Amniotic stem cell (primary cell): Measurements from ENCODE around the gene AKT1.

Experiments used
- DNase-seq: peaks from one replicate; lab custom pipeline; 2025; lab: John Stamatoyannopoulos, UW

AKT1 gene

DNA sequence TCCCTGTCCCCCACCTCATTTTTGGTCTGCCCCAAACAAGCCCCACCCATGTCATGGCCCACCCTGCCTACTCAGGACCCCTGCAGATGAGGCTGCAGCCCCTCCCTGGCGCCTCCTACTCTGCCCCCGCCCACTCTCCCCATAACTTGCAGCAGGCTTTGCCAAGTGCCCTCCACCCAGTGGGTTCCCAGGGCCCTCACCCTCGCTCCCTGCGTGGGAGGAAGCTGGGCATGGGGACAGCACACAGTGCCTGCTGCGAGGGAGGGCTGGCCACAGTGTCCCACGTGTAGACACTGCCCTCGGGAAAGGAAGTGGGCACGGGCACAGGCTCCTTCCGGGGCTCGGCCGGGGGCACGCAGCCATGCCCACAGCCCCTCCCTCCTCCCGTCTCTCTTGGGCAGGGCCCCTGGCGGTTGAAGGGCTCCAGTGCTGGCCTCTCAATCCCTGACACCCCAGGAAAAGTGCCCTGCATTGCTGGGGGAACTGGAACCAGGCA, 9.4 kb downstream of the AKT1 start:
- no peak for DNase-seq

DNA sequence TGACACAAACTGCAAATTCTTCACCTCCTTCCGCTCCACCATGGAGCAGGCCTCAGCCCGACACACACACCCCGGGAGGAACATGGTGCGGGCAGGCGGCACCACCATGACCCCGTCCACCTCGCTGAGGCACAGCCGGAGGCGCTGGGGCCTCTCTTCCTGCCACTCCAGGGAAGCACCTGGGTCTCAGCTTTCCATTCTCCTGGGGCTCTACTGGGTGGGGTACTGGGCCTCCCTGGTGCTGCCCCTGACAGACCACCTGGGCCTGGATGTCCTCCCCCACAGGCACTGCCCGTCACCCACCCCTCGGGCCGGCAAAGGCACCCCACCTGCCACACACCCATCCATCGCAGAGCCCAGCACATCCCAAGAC, 9.9 kb downstream of the AKT1 start:
- no peak for DNase-seq

DNA sequence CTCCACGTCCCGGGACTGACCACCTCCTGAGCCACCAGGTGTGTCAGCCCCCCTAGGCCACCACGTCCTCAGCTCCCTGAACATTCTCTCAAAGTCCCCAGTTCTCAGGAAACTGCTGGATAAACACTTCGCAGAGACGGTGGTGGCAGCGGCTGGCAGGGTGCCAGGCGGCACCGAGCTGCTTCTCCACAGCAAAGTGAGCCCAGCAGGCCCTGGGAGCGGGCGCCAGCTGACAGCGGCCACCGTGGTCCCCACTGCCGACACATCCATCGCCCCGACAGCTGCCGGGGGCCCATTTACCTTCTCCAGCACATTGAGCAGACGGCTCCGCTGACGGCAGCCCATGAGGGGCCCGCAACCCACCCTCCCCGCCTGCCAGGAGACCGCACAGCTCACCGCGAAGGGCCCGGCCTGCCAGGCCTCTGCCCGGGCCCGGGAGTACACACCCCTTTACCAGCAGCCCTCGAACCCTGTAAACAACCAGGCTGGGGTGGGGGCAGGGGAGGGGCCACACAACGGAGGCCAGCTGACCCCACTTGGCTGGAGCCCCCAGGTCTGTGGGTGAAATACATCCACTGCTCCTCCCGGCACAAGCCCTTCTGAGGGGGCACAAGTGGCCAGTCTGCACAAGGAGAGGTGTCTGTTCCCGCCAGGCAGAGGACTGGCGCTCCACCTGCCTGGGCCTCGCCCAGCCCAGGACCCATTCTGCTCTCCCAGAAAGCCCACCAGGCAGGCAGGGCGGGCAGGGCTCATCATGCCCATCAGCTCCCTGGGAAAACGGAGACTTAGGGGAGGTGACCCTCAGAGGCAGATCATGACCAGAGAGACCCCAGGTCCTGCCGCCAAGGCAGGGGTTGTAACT, 10.5 kb downstream of the AKT1 start:
- no peak for DNase-seq

DNA sequence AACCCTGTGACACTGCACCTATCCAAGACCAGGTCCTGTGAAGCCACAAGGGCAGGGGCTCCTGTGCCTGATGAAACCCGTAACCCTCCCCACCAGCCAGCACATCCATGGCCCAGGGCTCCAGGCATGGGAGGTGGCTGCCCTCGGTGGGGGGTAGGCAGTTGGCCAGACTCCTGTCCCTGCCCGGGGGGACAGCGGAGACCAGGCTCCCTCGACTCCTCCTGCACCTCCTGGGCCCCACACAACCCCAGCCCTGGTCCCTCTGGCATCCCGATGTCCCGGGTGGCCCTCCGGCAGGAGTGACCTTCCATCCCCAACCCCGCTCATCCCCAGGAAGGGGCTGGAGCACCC, 11.4 kb downstream of the AKT1 start:
- DNase-seq: no peak

DNA sequence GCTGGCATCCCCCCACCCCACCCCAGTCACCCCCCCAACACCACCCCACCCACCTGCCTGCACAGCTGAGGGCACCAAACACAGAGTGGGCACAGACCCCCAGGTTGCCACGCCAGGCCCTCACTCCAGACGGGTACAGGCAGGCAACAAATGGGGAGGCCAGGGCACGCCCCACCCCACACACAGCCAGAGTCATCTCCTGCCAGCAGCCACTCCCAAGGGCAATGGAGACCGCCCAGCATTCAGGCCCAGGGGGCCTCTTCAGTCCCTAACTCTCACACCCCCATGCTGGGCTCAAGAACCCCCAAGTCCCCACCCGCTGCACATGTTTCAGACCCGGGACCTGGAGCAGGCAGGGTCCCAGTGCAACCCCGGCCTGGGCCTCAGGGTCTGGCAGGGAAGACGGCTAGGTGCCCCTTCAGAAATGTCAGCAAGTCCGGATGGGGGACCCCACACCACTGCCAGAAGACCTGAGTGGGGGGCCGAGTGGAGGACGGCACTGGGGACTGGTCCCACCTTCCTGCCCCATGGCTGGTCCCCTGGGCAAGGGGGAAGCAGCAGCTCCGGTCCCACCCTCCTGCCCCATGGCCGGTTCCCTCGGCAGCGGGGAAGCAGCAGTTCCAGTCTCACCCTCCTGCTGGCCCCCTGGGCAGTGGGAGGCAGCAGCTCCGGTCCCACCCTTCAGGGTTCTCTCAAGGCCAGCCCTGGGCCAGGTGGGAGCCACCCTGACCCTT, 11.9 kb downstream of the AKT1 start:
- DNase-seq: no peak

DNA sequence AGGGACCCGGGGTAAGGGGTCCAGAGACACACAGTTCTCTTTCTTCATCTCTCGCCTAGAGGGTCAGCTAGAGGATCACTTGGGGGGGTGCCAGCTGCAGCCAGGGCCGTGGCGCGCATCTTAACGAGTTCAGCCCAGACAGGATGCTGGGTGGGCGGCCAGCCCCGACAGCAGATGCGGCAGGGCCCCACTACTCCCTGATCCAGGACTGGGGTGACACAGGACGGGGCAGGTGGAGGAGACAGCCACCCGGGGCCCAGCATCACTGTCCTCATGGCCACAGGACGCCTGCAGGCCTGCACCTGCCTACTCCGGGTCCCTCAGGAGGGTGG, 12.8 kb downstream of the AKT1 start:
- no peak for DNase-seq

DNA sequence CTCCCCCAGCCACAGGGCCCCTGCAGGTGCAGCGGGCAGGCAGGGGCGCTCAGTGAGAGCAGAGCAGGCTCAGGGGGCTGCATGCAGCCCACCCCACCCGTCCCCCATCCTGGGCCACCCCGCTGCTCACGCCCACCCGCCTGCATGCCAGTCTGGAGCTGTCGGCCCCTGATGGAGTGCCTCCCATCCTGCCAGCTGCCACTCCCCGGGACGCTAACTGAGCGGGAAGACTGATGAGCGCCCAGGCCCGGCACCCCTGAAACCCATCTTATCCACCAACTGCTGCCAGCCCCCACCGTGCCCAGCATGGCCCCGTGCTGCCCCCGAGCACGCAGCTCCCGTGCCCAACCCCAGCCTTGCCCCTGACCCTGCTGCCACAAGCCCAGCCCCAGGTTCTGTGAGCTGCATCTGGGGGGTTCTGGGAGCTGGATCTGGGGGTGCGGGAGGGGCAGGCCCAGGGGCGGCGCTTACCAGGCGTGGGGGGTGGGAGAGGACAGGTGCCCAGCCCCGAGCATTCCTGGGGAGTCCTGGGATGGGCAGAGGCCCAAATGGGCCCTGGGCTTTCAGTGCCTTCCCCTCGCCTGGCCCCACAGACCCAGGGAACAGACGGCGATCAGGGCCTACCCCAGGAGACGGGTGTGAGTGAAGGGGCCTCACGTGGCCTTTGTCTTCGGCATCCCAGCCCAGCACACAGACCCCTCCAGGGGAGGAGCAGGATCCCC, 13.3 kb downstream of the AKT1 start:
- no peak for DNase-seq

DNA sequence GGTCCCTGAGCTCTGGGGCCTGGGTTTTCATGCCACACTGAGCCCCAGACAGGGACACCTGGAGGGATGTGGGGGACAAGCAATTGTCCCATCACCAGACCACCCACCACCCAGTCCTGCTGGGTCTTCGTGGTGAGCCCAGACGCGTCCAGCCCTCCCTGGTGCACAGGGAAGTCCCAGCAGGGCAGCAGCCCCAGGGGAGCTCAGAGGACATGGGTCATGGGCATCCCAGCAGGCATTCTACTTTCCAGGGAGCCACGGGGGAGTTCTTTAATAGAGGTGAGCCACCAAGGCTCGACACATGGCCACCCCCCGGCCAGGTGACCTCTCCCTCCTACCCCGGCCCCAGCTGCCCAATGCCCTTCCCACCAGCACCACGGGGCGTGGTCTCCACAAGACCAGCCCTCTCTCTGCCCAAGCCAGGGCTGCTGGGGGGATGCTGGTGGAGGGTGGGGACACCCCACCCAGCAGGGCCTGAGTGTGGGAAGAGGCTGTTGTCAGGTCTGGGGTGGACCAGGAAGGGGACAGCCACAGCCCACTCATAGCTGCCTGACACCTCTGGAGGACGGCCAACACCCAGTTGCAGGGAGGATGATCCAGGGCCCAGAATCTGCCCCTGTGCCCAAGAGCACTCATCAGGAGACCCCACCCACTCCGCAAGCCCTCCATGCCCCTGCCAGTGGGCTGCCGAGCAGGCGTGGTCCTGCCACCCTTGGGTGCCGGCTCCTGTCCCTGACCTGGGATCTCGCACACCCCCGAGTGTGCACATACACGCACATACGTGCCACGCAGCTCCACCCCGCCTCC, 14.1 kb downstream of the AKT1 start:
- no peak for DNase-seq

DNA sequence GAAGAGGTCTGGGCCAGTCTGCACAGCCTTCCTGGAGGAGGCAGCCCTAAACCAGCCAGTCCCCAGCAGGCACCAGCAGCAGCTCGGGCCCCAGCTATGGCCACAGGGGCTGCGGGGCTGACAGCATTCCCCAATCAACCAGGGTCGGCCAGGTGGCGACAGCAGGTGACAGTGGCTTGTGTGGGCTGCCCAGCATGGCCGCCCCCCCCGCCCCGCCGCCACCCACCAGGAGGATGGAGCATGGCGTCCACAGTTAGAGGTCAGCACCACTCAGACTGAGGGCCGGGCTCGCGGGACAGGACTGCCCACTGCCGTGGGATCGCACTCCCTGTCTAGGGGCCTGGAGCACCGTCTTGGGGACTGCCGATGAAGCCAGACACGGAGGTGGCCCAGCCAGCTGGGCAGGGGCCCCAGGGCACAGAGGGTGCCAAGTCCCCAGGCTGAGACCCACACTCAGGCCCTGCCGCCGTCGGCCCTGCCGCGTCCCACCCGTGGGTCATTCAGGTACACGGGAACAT, 15.0 kb downstream of the AKT1 start:
- no peak for DNase-seq

DNA sequence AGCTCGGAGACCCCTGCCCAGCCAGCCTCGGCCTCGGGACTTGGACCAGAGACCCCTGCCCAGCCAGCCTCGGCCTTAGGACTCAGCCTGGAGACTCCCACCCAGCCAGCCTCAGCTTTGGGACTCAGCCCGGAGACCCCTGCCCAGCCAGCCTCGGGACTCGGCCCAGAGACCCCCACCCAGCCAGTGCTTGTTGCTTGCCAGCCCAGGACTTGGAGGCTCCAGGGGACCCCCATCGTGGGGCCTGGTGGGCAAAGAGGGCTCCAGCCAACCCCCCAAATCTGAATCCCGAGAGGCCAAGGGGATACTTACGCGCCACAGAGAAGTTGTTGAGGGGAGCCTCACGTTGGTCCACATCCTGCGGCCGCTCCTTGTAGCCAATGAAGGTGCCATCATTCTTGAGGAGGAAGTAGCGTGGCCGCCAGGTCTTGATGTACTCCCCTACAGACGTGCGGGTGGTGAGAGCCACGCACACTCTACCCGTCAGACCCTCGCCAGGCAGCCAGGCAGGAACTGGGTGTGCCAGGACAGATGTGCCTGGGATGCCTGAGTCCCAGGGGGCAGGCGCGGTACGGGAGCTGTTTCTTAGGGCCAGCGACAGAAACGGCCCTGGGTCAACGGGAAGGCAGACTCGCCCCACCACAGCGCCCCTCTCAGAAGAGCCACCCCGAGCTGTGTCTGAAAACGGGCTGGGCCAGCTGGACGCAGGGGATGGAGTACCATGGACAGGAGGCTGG, 15.6 kb downstream of the AKT1 start:
- DNase-seq: no peak

DNA sequence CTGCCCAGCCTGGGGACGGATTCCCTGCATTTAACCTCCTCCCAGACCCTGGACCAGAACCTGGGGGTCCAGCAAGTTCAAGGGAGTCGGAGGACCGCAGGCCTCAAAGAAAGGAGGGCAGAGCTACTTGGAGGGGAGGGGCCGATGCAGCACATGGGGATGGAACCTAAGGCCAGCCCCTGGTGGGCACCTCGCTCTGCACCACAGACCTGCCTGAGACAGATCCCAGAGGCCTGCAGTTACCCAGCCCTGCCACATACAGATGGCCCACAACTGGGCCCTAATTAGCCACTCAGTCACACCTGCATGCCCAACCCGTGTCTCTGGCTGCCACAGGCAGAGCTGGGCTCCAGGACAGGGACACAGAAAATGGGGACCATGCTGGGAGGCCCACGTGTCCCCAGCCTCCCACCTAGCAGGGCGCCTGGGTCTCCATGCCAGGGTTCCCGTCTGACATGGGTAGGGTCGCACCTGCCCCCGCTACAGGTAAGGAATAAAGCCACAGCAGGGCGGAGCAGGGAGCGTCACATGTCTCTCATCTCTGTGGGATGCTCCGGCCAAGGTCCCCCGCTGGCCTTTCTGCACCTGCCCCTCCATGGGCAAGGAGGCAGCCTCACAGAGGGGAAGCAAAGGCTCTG, 16.7 kb downstream of the AKT1 start:
- no peak for DNase-seq

DNA sequence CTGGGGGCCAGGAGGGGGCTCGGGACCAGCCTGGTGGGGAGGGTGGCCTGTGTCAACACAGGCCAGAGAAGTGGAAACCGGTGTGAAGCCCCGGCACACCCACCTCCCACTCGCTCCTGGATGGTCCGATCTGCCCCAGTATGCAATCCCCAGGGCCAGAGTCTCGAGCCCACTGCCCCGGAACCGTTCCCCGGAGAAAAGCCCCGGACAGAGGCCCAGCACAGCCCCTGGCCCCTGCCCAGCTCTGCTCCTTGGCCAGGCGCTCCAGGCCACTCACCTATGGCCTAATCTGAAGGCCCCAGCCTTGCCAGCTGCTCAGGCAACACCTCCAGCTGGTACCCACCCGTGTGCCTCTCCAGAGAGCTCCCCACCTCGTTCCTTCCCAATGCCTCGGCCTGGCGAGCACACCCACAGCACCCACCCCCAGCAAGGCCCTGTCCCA, 17.7 kb downstream of the AKT1 start:
- no peak for DNase-seq

DNA sequence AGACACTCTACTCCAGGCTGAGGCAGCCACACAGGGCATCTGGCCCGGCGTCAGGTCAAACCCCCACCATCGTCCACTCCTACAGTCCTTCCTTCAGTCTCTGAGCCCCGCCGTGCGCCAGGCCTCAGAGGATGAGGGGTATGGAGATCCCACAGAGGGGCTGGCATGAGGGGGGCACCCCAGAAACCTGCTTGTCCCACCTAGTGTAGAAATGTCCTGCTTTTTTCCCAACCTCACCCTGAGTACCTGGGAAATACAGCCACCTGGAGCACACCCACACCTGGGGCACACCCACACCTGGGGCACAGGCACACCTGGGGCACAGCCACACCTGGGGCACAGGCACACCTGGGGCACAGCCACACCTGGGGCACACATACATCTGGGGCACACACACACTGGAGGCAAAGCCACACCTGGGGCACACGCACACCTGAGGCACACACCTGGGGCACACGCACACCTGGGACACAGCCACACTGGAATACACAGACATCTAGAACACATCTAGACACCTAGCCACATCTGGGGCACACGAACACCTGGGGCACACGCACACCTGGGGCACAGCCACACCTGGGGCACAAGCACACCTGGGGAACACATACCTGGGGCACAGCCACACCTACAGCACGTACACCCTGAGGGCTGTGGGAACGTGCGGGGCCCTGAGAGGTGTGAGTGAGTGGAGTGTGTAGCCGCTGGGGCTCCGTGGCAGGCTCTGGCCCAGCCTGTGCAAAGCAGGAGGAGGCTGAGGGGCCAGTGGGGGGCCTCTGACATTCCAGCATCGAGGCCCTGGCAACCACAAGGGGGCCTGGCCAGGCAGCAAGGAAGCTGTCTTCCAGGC, 18.4 kb downstream of the AKT1 start:
- DNase-seq: no peak

DNA sequence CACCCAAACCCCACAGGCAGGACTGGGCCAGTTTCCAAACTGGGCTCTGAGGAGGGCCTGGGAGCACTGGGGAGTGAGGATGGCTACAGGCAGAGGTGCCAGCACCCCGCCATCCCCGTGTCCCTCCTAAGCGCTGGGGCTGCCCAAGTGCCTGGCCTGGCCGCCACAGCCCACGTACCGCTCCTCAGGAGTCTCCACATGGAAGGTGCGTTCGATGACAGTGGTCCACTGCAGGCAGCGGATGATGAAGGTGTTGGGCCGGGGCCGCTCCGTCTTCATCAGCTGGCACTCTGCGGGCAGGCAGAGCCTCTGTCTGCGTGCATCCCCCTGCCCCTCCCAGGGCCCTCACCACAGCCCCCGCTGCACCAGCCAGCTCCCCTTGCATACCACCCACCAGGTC, 19.1 kb downstream of the AKT1 start:
- no peak for DNase-seq

DNA sequence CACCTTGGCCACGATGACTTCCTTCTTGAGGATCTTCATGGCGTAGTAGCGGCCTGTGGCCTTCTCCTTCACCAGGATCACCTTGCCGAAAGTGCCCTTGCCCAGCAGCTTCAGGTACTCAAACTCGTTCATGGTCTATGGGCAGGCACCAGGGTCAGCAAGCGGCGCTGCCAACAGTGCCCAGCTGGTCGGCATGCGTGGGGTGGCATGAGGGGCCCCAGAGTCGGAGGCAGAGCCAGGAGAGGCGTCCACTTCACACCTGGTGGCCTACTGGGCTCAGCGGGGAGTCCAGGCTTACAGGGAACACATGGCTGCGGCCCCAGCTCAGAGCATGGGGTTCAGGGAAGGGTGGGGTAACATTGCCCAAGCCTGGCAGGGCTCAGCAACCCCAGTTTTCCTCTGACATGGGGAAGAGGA, 20.5 kb downstream of the AKT1 start:
- DNase-seq: no peak

DNA sequence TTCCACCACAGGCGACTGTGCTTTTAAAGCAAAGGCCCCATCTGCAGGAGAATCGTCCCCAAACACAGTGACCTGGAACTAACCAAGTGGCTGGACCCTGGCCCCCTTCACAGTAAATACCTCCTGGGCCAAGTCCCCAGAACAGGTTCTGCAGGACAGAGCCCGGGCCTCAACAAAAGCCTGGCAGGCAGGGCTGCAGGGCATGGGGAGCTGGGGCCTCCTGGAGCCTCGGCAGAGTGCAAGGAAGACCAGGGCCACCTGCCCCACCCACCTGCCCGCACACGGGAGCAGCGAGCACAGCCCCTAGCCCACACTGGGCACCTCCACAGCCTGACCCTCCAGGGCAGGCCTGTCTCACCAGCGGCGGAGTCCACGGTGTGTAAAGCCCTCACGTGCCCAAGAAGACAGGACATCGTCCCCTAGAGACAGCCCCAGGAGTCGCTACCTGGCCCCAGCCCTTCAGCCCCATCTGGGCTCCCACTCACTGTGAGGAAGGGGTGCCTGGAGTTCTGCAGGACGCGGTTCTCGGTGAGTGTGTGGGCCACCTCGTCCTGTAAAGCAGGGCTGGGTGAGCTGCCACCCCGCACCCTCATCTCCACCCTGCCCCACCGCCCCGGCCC, 21.0 kb downstream of the AKT1 start:
- no peak for DNase-seq

DNA sequence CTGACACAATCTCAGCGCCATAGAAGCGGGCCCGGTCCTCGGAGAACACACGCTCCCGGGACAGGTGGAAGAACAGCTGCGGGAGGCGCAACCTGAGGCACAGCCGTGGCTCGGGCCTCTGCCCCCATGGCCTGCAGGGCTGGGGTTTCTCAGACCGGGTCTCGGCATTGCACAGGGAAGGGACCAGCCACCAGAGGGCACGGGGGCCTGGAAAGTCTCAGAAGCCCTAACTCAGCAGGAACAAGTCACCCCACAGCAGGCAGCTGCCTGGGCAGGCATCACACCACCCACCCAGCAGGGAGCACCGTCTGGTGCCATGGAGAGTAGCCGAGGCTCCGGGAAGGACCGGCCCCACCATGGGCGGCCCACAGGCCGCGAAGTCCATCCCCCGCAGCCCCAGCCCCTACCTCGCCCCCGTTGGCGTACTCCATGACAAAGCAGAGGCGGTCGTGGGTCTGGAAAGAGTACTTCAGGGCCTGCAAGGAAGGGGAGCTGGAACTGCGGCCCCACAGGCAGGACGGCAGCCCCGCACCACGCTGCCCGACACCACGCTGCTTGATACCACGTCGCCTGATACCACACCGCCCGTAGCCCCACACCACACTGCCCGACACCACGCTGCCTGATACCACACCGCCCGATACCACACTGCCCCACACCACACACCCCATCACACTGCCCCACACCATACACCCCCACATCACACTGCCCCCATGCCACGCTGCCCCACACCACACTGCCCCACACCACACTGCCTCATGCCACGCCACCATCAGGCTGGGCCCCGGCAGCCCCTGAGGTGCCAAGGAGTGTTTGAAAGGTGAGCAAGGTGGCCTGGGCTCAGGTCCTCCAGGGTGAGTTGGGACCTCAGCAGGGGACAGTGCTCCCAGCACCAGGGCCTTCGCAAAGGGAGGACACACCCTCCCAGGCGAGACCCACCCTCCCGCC, 21.8 kb downstream of the AKT1 start:
- no peak for DNase-seq
